GM10266 (cell line): ENCODE results near the gene TRERF1.

ENCODE experiments used
- DNase-seq: peaks from one replicate; pipeline ENCODE4 v3.0.0; 2012; ENCODE audit errors: extremely low spot score
- CTCF ChIP-seq: IDR thresholded peaks from 2 replicates; pipeline ENCODE4 v1.5.1; 2012; ENCODE audit warnings: mild to moderate bottlenecking, low read depth; ENCODE audit not compliant: control insufficient read depth, insufficient read depth; ENCODE audit errors: missing control alignments

TRERF1 gene

GRCh38 chr6:42394151-42394550, 57.6 kb downstream of the TRERF1 start:
- no peak for TF ChIP-seq CTCF
- no peak for DNase-seq

GRCh38 chr6:42393339-42393738, 58.4 kb downstream of the TRERF1 start:
- DNase-seq = no peak
- no peak for TF ChIP-seq CTCF

- TF ChIP-seq CTCF = no peak
- DNase-seq = no peak
Measured at GRCh38 chr6:42392833-42393232, 58.9 kb downstream of the TRERF1 start.

- no peak for DNase-seq
- TF ChIP-seq CTCF = no peak
Measured at GRCh38 chr6:42391441-42391840, 60.3 kb downstream of the TRERF1 start.

- DNase-seq = no peak
- TF ChIP-seq CTCF = no peak
Measured at GRCh38 chr6:42390228-42390934, 61.3 kb downstream of the TRERF1 start.

GRCh38 chr6:42389736-42390135, 62.0 kb downstream of the TRERF1 start:
- no peak for TF ChIP-seq CTCF
- DNase-seq = no peak

GRCh38 chr6:42388046-42388445, 63.7 kb downstream of the TRERF1 start:
- TF ChIP-seq CTCF = no peak
- no peak for DNase-seq
